Measurements from ENCODE around the gene CNTNAP2.

Gene CNTNAP2

GRCh38 chr7:146725520-146725919 is 608.9 kb downstream of the CNTNAP2 start:
- no peak overlapping the region for H3K4me3 ChIP-seq (ENCODE audit: low read depth, low read length)
- TF ChIP-seq CTCF (IDR thresholded peaks at IDR 0.05; ENCODE audit: low read depth, low read length): no peak

GRCh38 chr7:146728141-146728540 is 611.5 kb downstream of the CNTNAP2 start:
- no peak for TF ChIP-seq CTCF (IDR thresholded peaks at IDR 0.05; ENCODE audit: low read depth, low read length)

GRCh38 chr7:146728611-146729010 is 612.0 kb downstream of the CNTNAP2 start:
- no peak for TF ChIP-seq CTCF (IDR thresholded peaks at IDR 0.05; ENCODE audit: low read depth, low read length)

More at GRCh38 chr7:146728141-146728540, 611.5 kb downstream of the CNTNAP2 start:
- no peak overlapping the region for H3K4me3 ChIP-seq (ENCODE audit: low read depth, low read length)

GRCh38 chr7:146731185-146731584 is 614.6 kb downstream of the CNTNAP2 start:
- TF ChIP-seq CTCF (IDR thresholded peaks at IDR 0.05; ENCODE audit: low read depth, low read length): no peak
- H3K4me3 ChIP-seq (ENCODE audit: low read depth, low read length): no peak overlapping the region

More at GRCh38 chr7:146728611-146729010, 612.0 kb downstream of the CNTNAP2 start:
- H3K4me3 ChIP-seq (ENCODE audit: low read depth, low read length): no peak overlapping the region

- TF ChIP-seq CTCF (IDR thresholded peaks at IDR 0.05; ENCODE audit: low read depth, low read length): no peak
These were observed 619.4 kb downstream of the CNTNAP2 start for GRCh38 chr7:146735992-146736391.

GRCh38 chr7:146736446-146737190 is 620.0 kb downstream of the CNTNAP2 start:
- TF ChIP-seq CTCF (IDR thresholded peaks at IDR 0.05; ENCODE audit: low read depth, low read length): no peak
- no peak overlapping the region for H3K4me3 ChIP-seq (ENCODE audit: low read depth, low read length)

More at GRCh38 chr7:146735992-146736391, 619.4 kb downstream of the CNTNAP2 start:
- H3K4me3 ChIP-seq (ENCODE audit: low read depth, low read length): no peak overlapping the region

GRCh38 chr7:146740039-146740438 is 623.4 kb downstream of the CNTNAP2 start:
- H3K4me3 ChIP-seq (ENCODE audit: low read depth, low read length): no peak overlapping the region
- no peak for TF ChIP-seq CTCF (IDR thresholded peaks at IDR 0.05; ENCODE audit: low read depth, low read length)

Measured in WI38 (cell line).